HFFc6 (cell line): ENCODE measurements around the gene ART5. TPM values are rescaled to one million over a fixed set of nuclear protein-coding genes. Genes with fewer than 3 reads are reported as not detected.
"Not testable (repeated sequence)": the region's sequence is repeated elsewhere in the genome, so short reads cannot be mapped to it uniquely, and the experiment has no call there.

Experiments
- DNase-seq: peaks from one replicate; pipeline ENCODE4 v3.0.0-alpha.2; 2018
- H3K27ac Mint-ChIP-seq: 2 replicates; pipeline ENCODE4 v1.8.0; 2020; ENCODE audit warnings: mild to moderate bottlenecking, mixed read lengths
- H3K27me3 Mint-ChIP-seq: 2 replicates; pipeline ENCODE4 v1.8.0; 2021; ENCODE audit warnings: mild to moderate bottlenecking, moderate library complexity, mixed read lengths; ENCODE audit not compliant: insufficient read depth
- H3K36me3 Mint-ChIP-seq: 2 replicates; pipeline ENCODE4 v1.8.0; 2021; ENCODE audit warnings: low read depth, mixed read lengths
- H3K4me1 Mint-ChIP-seq: 2 replicates; pipeline ENCODE4 v1.8.0; 2020; ENCODE audit warnings: low read depth, mixed read lengths
- H3K4me3 Mint-ChIP-seq: 2 replicates; pipeline ENCODE4 v1.8.0; 2020; ENCODE audit warnings: mild to moderate bottlenecking, moderate library complexity, mixed read lengths
- H3K9me3 Mint-ChIP-seq: 2 replicates; pipeline ENCODE4 v1.8.0; 2020; ENCODE audit warnings: mild to moderate bottlenecking, mixed read lengths
- total RNA-seq, 6 experiments: library from RNA; stranded (reverse); fragmentation: NEBNext Ultra II Directional; extraction: Animal tissue kit (Norgen Biotek cat#: 25700); gene quantifications; 2 replicates in 1 of 6; 3 replicates in 5 of 6; pipeline ENCODE4 v1.2.3, GENCODE V29; 2021
- TF ChIP-seq, protein P1 (sequence below): fragments of 200-600 bp; sonication (generic); IDR thresholded peaks from 2 replicates; pipeline ENCODE4 v1.5.0; 2021; ENCODE audit warnings: antibody characterized with exemption, mild to moderate bottlenecking

Gene ART5
- total RNA-seq, 6 experiments from 2014 or later, result not detected

DNA sequence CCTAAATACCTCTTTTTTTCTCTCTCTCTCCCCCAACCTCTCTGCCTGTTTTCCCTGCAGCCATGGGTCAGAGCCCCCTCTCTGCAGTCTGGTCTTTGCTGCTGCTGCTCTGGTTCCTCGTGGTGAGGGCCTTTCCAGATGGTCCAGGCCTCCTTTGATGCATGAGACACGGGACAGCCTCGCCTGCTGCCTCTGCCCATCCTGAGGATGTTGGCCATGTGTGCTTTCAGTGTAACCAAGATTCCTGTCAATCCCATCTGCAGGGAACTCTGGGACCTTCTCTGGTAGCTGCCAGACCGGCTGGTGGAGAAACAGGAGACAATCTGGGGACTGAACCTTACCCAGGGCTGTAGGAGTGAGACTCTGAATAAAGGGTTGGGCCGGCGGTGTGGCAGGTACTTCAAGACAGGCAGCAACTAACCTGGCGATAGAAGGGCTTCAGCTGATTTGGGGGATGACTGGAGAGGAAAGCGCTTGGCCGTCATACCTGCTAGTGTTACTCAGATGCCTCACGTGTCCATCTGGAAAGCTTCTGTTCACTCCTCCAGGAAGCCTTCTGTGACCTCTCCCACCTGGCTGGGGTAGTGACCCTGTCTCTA, 22.3 kb upstream of the ART5 start:
- no peak for DNase-seq
- no peaks in the 10 kb centered on the region for H3K4me1 Mint-ChIP-seq
- TF ChIP-seq, protein P1, sequence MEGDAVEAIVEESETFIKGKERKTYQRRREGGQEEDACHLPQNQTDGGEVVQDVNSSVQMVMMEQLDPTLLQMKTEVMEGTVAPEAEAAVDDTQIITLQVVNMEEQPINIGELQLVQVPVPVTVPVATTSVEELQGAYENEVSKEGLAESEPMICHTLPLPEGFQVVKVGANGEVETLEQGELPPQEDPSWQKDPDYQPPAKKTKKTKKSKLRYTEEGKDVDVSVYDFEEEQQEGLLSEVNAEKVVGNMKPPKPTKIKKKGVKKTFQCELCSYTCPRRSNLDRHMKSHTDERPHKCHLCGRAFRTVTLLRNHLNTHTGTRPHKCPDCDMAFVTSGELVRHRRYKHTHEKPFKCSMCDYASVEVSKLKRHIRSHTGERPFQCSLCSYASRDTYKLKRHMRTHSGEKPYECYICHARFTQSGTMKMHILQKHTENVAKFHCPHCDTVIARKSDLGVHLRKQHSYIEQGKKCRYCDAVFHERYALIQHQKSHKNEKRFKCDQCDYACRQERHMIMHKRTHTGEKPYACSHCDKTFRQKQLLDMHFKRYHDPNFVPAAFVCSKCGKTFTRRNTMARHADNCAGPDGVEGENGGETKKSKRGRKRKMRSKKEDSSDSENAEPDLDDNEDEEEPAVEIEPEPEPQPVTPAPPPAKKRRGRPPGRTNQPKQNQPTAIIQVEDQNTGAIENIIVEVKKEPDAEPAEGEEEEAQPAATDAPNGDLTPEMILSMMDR, result no peak
- no peak overlapping the region for H3K4me3 Mint-ChIP-seq
- H3K9me3 Mint-ChIP-seq, result no peaks in the 10 kb centered on the region
- H3K27me3 Mint-ChIP-seq, result peaks cover 3% of the 10 kb centered on the region
- peaks cover 24% of the 10 kb centered on the region for H3K36me3 Mint-ChIP-seq
- no peak overlapping the region for H3K27ac Mint-ChIP-seq

DNA sequence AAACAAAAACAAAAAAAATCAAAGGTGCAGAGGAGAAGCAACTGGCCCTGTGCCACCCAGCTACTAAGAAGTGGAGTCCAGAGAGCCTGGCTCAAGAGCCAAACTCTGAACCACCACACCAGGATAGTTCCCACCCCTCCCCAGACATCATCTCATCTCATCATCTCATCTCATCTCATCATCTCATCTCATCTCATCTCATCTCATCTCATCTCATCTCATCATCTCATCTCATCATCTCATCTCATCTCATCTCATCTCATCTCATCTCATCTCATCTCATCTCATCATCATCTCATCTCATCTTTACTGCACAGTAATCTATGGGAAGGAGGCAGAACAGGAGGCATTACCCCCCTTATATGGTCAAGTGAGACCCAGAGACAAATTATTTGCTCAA, 21.1 kb upstream of the ART5 start:
- Mint-ChIP-seq H3K27me3 (peaks cover 7% of the 10 kb centered on the region), H3K9me3 (no peaks in the 10 kb centered on the region), H3K27ac (no peak overlapping the region), H3K4me3 (no peak overlapping the region), H3K36me3 (peaks cover 17% of the 10 kb centered on the region), H3K4me1 (no peaks in the 10 kb centered on the region)
- TF ChIP-seq, protein P1, result no peak
- no peak for DNase-seq

DNA sequence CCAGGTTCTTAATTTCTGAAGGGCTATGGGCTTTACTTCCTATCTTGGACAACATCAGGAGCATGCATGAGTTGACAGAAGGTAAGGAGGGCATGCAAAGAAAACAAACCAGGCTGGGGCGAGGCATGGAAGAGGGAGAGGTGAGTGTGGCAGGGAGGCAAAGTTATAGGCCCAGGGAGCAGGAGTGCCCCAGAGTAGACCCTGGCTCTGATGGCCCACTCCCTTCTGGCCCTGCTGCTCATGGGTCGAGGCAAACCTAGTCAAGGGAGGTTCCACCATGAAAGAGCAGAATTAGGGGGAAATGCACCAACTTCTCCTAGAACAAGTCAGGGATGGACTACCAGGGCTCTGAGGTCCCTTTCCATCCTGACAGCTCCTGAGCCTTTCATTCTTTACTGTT, 19.2 kb upstream of the ART5 start:
- Mint-ChIP-seq H3K27ac (no peak overlapping the region), H3K27me3 (peaks cover 10% of the 10 kb centered on the region; the same call in 1 of the 2 replicates), H3K9me3 (no peaks in the 10 kb centered on the region), H3K4me3 (no peak overlapping the region), H3K36me3 (peaks cover 17% of the 10 kb centered on the region), H3K4me1 (no peaks in the 10 kb centered on the region)
- TF ChIP-seq, protein P1, result no peak
- DNase-seq, result no peak

DNA sequence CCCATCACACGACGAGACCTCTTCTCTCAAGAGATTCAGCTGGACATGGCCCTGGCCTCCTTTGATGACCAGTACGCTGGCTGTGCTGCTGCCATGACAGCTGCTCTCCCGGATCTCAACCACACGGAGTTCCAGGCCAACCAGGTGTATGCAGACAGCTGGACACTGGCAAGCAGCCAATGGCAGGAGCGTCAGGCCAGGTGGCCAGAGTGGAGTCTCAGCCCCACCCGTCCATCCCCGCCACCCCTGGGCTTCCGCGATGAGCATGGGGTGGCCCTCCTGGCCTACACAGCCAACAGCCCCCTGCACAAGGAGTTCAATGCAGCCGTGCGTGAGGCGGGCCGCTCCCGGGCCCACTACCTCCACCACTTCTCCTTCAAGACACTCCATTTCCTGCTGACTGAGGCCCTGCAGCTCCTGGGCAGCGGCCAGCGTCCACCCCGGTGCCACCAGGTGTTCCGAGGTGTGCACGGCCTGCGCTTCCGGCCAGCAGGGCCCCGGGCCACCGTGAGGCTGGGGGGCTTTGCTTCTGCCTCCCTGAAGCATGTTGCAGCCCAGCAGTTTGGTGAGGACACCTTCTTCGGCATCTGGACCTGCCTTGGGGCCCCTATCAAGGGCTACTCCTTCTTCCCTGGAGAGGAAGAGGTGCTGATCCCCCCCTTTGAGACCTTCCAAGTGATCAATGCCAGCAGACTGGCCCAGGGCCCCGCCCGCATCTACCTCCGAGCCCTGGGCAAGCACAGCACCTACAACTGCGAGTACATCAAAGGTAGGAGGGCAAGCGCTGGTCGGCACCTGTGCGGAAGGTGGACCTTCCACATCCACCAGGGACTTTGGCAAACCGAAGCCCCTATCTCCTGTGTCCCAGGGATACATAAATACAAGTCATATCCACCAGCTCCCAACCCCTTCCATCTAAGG, 18.1 kb upstream of the ART5 start:
- H3K4me1 Mint-ChIP-seq, result no peaks in the 10 kb centered on the region

DNA sequence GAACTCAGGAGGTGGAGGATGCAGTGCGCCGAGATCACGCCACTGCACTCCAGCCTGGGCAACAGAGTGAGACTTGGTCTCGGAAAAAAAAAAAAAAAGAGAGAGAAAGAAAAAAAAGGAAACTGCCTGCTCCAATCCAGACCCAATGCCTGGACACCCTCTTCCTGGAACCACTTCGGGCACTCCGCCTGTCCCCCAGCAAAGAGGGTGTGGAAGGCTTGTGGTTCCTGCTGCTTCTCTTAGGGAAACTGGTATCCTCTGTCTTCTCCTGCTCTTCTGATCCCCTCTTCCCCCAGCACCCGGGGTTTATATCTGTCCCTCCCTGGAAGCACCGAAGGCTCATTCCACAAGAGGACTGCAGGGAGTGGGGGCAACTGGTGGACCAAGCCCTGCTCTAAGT, 16.5 kb upstream of the ART5 start:
- peaks cover 12% of the 10 kb centered on the region for H3K27me3 Mint-ChIP-seq
- no peak overlapping the region for H3K27ac Mint-ChIP-seq
- TF ChIP-seq, protein P1, result no peak
- DNase-seq, result no peak
- no peak overlapping the region for H3K4me3 Mint-ChIP-seq
- no peaks in the 10 kb centered on the region; the same call in 1 of the 2 replicates for H3K36me3 Mint-ChIP-seq
- H3K9me3 Mint-ChIP-seq, result no peaks in the 10 kb centered on the region
- H3K4me1 Mint-ChIP-seq, result no peaks in the 10 kb centered on the region

More for the DNA sequence above, 18.1 kb upstream of the ART5 start:
- TF ChIP-seq, protein P1, result no peak
- peaks cover 12% of the 10 kb centered on the region for H3K27me3 Mint-ChIP-seq
- DNase-seq, result no peak
- no peak overlapping the region for H3K27ac Mint-ChIP-seq
- H3K9me3 Mint-ChIP-seq, result no peaks in the 10 kb centered on the region
- H3K4me3 Mint-ChIP-seq, result no peak overlapping the region
- peaks cover 6% of the 10 kb centered on the region for H3K36me3 Mint-ChIP-seq

DNA sequence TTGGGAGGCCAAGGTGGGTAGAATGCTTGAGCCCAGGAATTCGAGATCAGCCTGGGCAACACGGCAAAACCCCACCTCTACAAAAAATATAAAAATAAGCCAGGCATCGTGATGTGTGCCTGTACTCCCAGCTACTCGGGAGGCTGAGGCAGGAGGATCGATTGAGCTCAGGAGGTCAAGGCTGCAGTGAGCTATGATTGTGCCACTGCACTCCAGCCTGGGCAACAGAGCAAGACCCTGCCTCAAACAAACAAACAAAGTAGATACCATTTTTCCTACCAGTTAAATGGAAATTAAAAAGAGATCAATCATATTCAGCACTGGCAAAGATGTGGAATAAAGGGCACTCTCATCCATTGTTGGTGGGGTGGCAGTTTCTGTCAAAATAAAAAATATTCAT, 15.5 kb upstream of the ART5 start:
- H3K9me3 Mint-ChIP-seq, H3K4me3 Mint-ChIP-seq, H3K4me1 Mint-ChIP-seq, H3K36me3 Mint-ChIP-seq, H3K27ac Mint-ChIP-seq, DNase-seq: not testable (repeated sequence)
- H3K27me3 Mint-ChIP-seq, result peaks cover 12% of the 10 kb centered on the region
